Ascending aorta (tissue), 2 donors: ENCODE data around the gene BTC. TPM values are rescaled to one million over a fixed set of nuclear protein-coding genes. Genes with fewer than 3 reads are reported as not detected.

ENCODE experiments used
- DNase-seq, 2 donors: peaks; one replicate each; pipeline ENCODE4 v3.0.0-alpha.2; 2019; ENCODE audit warnings: low spot score in 2 of 2
- H3K27ac ChIP-seq, 2 donors: fragments of 200-600 bp; sonication (generic); one replicate each; pipeline ENCODE4 v1.5.1; 2016 to 2017; ENCODE audit warnings: mild to moderate bottlenecking in 1 of 2
- H3K27me3 ChIP-seq: fragments of 200-600 bp; sonication (generic); one replicate; pipeline ENCODE4 v1.5.1; 2017
- H3K36me3 ChIP-seq, 2 donors: fragments of 200-600 bp; sonication (generic); one replicate each; pipeline ENCODE4 v1.5.1; 2016
- H3K4me1 ChIP-seq, 2 donors: fragments of 200-600 bp; sonication (generic); one replicate each; pipeline ENCODE4 v1.5.1; 2016 to 2017; ENCODE audit warnings: mild to moderate bottlenecking in 1 of 2
- H3K4me3 ChIP-seq, 2 donors: fragments of 200-600 bp; sonication (generic); one replicate each; pipeline ENCODE4 v1.5.1; 2016 to 2017; ENCODE audit warnings: mild to moderate bottlenecking in 1 of 2
- H3K9me3 ChIP-seq, 2 donors: fragments of 200-600 bp; sonication (generic); one replicate each; pipeline ENCODE4 v1.5.1; 2016
- intact Hi-C: fragments of 100-400 bp; cut with DNase I; formaldehyde crosslinking; loops from one replicate; pipeline ENCODE4 v1.15.1; 2023
- total RNA-seq: library from RNA; depleted of rRNA; stranded (reverse); fragments of >200 nt; gene quantifications from one replicate; pipeline ENCODE4 v1.1.0, GENCODE V29; 2016
- TF ChIP-seq, protein P1 (sequence below), 3 experiments: fragments of 200-600 bp in 2 of 3; fragments of 450-650 bp in 1 of 3; sonication (generic) in 2 of 3; IDR thresholded peaks; one replicate each; pipeline ENCODE4 v1.5.1; 2016 to 2019; ENCODE audit warnings: antibody characterized with exemption in 3 of 3, mild to moderate bottlenecking in 1 of 3, moderate library complexity in 1 of 3

BTC gene
- total RNA-seq, 1 donor from 2014 or later, result 6.9 TPM

DNA sequence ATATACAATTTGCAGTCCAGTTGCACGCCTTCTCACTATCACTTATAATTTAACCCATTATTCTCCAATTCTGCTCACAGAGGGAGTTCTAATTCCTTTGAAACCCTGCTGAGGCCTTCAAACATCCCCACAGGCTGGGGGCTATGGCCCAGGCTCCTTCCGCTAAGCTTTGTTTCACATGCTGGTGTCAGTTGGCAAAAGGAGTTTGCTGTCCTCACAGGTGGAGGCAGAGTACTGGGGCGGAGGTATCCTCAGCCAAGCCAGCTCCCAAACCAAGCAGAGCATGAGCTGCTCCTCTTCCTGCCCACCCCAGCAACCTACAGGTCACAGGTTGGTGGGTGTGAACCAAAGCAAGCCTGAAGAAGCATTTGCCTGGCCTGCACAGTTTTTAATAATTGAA is 21.5 kb downstream of the BTC start:
- no peaks in the 10 kb centered on the region for H3K9me3 ChIP-seq
- no peak overlapping the region for H3K4me3 ChIP-seq
- TF ChIP-seq, protein P1, sequence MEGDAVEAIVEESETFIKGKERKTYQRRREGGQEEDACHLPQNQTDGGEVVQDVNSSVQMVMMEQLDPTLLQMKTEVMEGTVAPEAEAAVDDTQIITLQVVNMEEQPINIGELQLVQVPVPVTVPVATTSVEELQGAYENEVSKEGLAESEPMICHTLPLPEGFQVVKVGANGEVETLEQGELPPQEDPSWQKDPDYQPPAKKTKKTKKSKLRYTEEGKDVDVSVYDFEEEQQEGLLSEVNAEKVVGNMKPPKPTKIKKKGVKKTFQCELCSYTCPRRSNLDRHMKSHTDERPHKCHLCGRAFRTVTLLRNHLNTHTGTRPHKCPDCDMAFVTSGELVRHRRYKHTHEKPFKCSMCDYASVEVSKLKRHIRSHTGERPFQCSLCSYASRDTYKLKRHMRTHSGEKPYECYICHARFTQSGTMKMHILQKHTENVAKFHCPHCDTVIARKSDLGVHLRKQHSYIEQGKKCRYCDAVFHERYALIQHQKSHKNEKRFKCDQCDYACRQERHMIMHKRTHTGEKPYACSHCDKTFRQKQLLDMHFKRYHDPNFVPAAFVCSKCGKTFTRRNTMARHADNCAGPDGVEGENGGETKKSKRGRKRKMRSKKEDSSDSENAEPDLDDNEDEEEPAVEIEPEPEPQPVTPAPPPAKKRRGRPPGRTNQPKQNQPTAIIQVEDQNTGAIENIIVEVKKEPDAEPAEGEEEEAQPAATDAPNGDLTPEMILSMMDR (IDR thresholded peaks at IDR 0.05), result no peak
- H3K36me3 ChIP-seq, result no peaks in the 10 kb centered on the region
- peaks cover 0 to 6% of the 10 kb centered on the region in 2 donors for H3K4me1 ChIP-seq
- no peak for DNase-seq
- H3K27me3 ChIP-seq, result no peaks in the 10 kb centered on the region
- no peak overlapping the region for H3K27ac ChIP-seq
- intact Hi-C loops, result no loop called here

DNA sequence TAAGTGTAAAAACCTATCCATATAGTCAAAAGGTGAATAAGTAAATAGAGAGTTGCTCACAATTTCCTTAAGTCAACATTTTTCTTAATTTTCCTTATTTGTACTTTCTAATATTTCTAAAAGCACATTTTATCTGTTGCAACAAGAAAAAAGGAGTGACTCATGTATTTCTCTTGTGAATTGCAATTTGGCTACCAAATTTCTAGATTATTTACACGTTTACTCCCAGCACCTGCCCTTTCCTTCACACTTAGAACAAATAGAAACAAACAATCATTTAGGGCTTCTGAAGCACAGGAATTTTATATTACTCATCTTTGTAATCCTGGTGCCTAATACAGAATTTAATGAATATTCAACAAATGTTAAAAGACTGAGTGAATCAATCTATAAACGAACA is 22.2 kb downstream of the BTC start:
- intact Hi-C loops, result no loop called here
- Histone ChIP-seq H3K4me3 (no peak overlapping the region), H3K4me1 (peaks cover 0 to 6% of the 10 kb centered on the region in 2 donors), H3K36me3 (no peaks in the 10 kb centered on the region), H3K27me3 (no peaks in the 10 kb centered on the region), H3K9me3 (no peaks in the 10 kb centered on the region), H3K27ac (no peak overlapping the region)
- TF ChIP-seq, protein P1 (IDR thresholded peaks at IDR 0.05), result no peak
- no peak for DNase-seq

DNA sequence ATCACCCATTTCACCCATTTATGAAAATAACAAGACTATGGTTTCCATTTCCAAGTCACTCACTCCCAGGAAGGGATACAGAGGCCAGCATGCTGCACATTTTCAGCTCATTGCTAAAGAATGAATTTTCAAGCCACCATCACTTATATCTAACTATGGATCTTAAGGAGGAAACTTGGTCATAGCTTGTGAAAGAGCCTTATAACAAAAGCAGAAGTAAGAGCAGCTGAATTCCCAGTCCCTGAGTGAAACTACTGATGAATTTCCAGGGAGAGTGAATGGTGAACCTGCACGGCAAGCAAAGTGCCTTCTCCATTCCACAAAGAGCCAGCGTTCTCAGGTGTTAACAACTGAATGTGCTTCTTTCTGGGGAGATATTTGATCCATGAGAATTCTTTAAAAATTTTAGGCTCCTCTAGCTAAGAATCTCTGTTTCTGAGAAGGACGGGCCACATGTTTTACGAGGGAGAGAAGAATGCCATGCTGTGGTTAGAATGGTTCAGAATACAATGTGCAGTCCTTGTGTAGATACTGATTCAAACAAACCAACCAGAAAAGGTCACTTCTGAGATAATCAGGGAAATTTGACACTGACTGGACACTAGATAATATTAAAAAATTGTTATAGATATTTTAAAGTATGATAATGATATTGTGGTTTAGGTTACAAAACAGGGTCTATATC is 24.0 kb downstream of the BTC start:
- Histone ChIP-seq H3K4me1 (peaks cover 0 to 6% of the 10 kb centered on the region in 2 donors), H3K9me3 (no peaks in the 10 kb centered on the region), H3K27me3 (no peaks in the 10 kb centered on the region), H3K4me3 (no peak overlapping the region), H3K27ac (peak overlapping the region; percentile 24 to 35), H3K36me3 (no peaks in the 10 kb centered on the region)
- intact Hi-C loops, result loop anchor here (2.0 kb wide), 1 partner anchor 22 kb away; no protein-coding TSS in a partner anchor
- DNase-seq, result no peak
- TF ChIP-seq, protein P1 (IDR thresholded peaks at IDR 0.05), result no peak

DNA sequence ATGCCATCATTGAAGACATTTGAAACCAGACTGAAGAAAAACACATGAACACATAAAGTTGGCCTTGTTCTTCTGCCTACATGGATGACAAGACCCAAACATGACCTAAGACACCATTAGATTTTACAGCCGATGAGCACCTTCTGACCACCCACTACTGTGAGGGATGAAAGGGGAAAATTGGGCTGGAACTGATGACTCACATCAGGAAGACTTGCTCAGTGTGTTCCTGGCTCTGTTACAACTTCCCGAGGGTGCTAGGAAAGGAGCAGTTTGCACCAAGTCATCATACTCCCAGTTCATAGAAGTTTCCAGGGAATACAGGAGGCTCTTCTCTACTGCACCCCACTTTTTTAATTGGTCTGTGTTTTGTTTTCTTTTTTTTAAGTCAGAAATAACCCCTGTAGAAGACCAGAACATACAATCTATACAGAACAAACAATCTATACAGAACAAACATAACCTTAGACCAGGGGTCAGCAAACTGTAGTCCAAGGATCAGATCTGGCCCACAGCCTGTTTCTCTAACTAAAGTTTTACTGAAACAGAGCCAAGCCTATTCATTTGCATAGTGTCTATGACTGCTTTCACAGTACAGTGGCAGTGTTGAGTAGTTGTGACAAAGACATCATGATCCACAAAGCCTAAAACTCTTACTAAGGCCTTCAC is 25.3 kb downstream of the BTC start:
- intact Hi-C loops, result no loop called here
- H3K27me3 ChIP-seq, result no peaks in the 10 kb centered on the region
- H3K4me1 ChIP-seq, result no peaks in the 10 kb centered on the region
- no peak for DNase-seq
- H3K36me3 ChIP-seq, result no peaks in the 10 kb centered on the region
- no peaks in the 10 kb centered on the region for H3K9me3 ChIP-seq
- H3K4me3 ChIP-seq, result no peak overlapping the region
- peak overlapping the region; percentile 24 to 35 for H3K27ac ChIP-seq
- TF ChIP-seq, protein P1 (IDR thresholded peaks at IDR 0.05), result no peak

DNA sequence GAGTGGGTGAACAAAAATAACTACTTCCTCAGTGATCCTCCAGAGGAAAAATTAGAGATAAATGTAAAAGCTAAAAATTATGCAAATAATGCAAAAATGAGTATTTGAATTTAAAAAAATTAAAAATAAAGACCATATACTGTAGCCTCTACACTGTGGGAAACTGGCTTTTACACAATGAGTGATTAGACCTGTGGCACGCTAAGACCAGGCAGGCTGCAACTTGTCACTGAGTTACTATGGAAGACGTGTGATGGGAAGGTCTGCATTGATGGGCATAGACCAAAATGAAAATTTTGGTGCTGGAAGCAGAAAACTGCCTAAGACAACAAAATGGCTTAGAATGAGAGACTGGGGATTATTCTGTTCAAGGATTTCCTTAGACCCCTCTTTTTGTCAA is 30.2 kb downstream of the BTC start:
- TF ChIP-seq, protein P1 (IDR thresholded peaks at IDR 0.05), result no peak
- DNase-seq, result no peak
- Histone ChIP-seq H3K36me3 (no peaks in the 10 kb centered on the region), H3K4me1 (no peaks in the 10 kb centered on the region), H3K9me3 (no peaks in the 10 kb centered on the region), H3K27me3 (no peaks in the 10 kb centered on the region), H3K27ac (no peak overlapping the region), H3K4me3 (no peak overlapping the region)
- intact Hi-C loops, result no loop called here
